CD14-positive monocyte (primary cell): ENCODE measurements around the gene UBXN7. TPM values are rescaled to one million over a fixed set of nuclear protein-coding genes. Genes with fewer than 3 reads are reported as not detected.

Experiments used
- DNase-seq, 3 donors: peaks; one replicate each; pipeline ENCODE4 v3.0.0-alpha.2; 2011 to 2022
- H2AFZ ChIP-seq: 2 replicates; pipeline ENCODE4 v1.6.0; 2012; ENCODE audit warnings: mild to moderate bottlenecking, low read depth, low read length, inconsistent platforms; ENCODE audit not compliant: insufficient read depth, poor library complexity, severe bottlenecking
- H3K27ac ChIP-seq, 2 donors: 1 replicate in 1 of 2; 2 replicates in 1 of 2; pipeline ENCODE4 v1.5.1; 2012 to 2013; ENCODE audit warnings: low read length in 2 of 2, control low read depth in 1 of 2, inconsistent platforms in 1 of 2, low read depth in 1 of 2, mild to moderate bottlenecking in 1 of 2
- H3K27me3 ChIP-seq, 2 donors: one replicate each; pipeline versions ENCODE4 v1.6.0 to v1.6.1; 2011 to 2013; ENCODE audit warnings: low read length in 2 of 2; ENCODE audit not compliant: control insufficient read depth in 2 of 2, insufficient read depth in 2 of 2
- H3K36me3 ChIP-seq, 2 donors: replicated peaks in 1 of 2; 1 replicate in 1 of 2; 2 replicates in 1 of 2; pipeline versions ENCODE4 v1.5.1 to v1.6.1; 2012 to 2013; ENCODE audit warnings: low read length in 2 of 2, control low read depth in 1 of 2, inconsistent platforms in 1 of 2, mild to moderate bottlenecking in 1 of 2; ENCODE audit not compliant: insufficient read depth in 2 of 2, control insufficient read depth in 1 of 2
- H3K4me1 ChIP-seq, 2 donors: 1 replicate in 1 of 2; 2 replicates in 1 of 2; pipeline versions ENCODE4 v1.5.1 to v1.6.1; 2012 to 2013; ENCODE audit warnings: low read length in 2 of 2, control low read depth in 1 of 2, inconsistent platforms in 1 of 2, mild to moderate bottlenecking in 1 of 2, moderate library complexity in 1 of 2; ENCODE audit not compliant: insufficient read depth in 2 of 2, control insufficient read depth in 1 of 2
- H3K4me2 ChIP-seq: replicated peaks from 2 replicates; pipeline ENCODE3; 2012; ENCODE audit warnings: low read length, moderate library complexity, mild to moderate bottlenecking; ENCODE audit not compliant: poor library complexity, severe bottlenecking; ENCODE audit errors: extremely low read depth
- H3K4me3 ChIP-seq, 3 experiments: fragments of 200-600 bp in 1 of 3; sonication (generic) in 1 of 3; replicated peaks in 1 of 3; 1 replicate in 2 of 3; 2 replicates in 1 of 3; pipeline ENCODE4 v1.5.1; 2011 to 2013; ENCODE audit warnings: low read length in 3 of 3, mild to moderate bottlenecking in 3 of 3, control low read depth in 2 of 3, low read depth in 2 of 3, inconsistent platforms in 1 of 3, moderate library complexity in 1 of 3
- H3K79me2 ChIP-seq: 2 replicates; pipeline ENCODE4 v1.6.0; 2012; ENCODE audit warnings: mild to moderate bottlenecking, control low read depth, inconsistent platforms, low read length, moderate library complexity; ENCODE audit not compliant: insufficient read depth
- H3K9ac ChIP-seq: 2 replicates; pipeline ENCODE4 v1.6.0; 2017; ENCODE audit warnings: low read length, mild to moderate bottlenecking; ENCODE audit not compliant: insufficient read depth, poor library complexity, severe bottlenecking
- H3K9me3 ChIP-seq, 2 donors: replicated peaks in 1 of 2; 1 replicate in 1 of 2; 2 replicates in 1 of 2; pipeline versions ENCODE4 v1.5.1 to v1.6.1; 2012 to 2013; ENCODE audit warnings: low read length in 2 of 2, control low read depth in 1 of 2; ENCODE audit not compliant: control insufficient read depth in 1 of 2, insufficient read depth in 1 of 2
- H4K20me1 ChIP-seq: 2 replicates; pipeline ENCODE4 v1.6.0; 2012; ENCODE audit warnings: mild to moderate bottlenecking, low read length, control low read depth, moderate library complexity; ENCODE audit not compliant: insufficient read depth
- H3K27ac Mint-ChIP-seq, 7 donors: one replicate each; pipeline ENCODE4 v1.8.0; 2020; ENCODE audit warnings: mild to moderate bottlenecking in 7 of 7, mixed read lengths in 7 of 7, moderate library complexity in 6 of 7, inconsistent platforms in 2 of 7
- H3K27me3 Mint-ChIP-seq, 3 donors: one replicate each; pipeline ENCODE4 v1.8.0; 2021 to 2022; ENCODE audit warnings: low read depth in 3 of 3, mild to moderate bottlenecking in 3 of 3, mixed read lengths in 3 of 3, moderate library complexity in 3 of 3, inconsistent platforms in 1 of 3
- H3K36me3 Mint-ChIP-seq, 2 donors: one replicate each; pipeline ENCODE4 v1.8.0; 2020; ENCODE audit warnings: mixed read lengths in 2 of 2, inconsistent platforms in 1 of 2, mild to moderate bottlenecking in 1 of 2
- H3K4me1 Mint-ChIP-seq: one replicate; pipeline ENCODE4 v1.8.0; 2020; ENCODE audit warnings: mild to moderate bottlenecking, mixed read lengths
- H3K4me3 Mint-ChIP-seq, 2 donors: one replicate each; pipeline ENCODE4 v1.8.0; 2020; ENCODE audit warnings: mild to moderate bottlenecking in 2 of 2, mixed read lengths in 2 of 2, moderate library complexity in 1 of 2
- H3K9me3 Mint-ChIP-seq, 7 donors: one replicate each; pipeline ENCODE4 v1.8.0; 2020 to 2022; ENCODE audit warnings: mixed read lengths in 7 of 7, mild to moderate bottlenecking in 6 of 7, moderate library complexity in 6 of 7, inconsistent platforms in 2 of 7
- CTCF ChIP-seq: fragments of 200-600 bp; IDR thresholded peaks from one replicate; pipeline ENCODE4 v1.8.0; 2022; ENCODE audit warnings: antibody characterized with exemption, mild to moderate bottlenecking
- WGBS: methylation state at CpG from one replicate; pipeline ENCODE4 v1.1.5; 2013; ENCODE audit warnings: missing lambda C conversion rate; ENCODE audit not compliant: insufficient coverage; 5-methylcytosine and 5-hydroxymethylcytosine counted together
- intact Hi-C, 2 donors: fragments of 100-400 bp; cut with micrococcal nuclease; formaldehyde crosslinking; loops; one replicate each; pipeline versions ENCODE4 v1.15.0 to v1.15.1; 2023
- polyA plus RNA-seq, 3 donors: library from polyadenylated mRNA; depleted of rRNA in 1 of 3; unstranded in 2 of 3; stranded (reverse) in 1 of 3; fragments of 300-500 nt in 2 of 3; fragments of >200 nt in 1 of 3; fragmentation: Illumina TruSeq in 2 of 3; gene quantifications; 1 replicate in 2 of 3; 2 replicates in 1 of 3; pipeline ENCODE4 v1.2.3, GENCODE V29; 2012 to 2021

Gene UBXN7
- polyA plus RNA-seq, 3 donors = 10.5 to 15.8 (median 13.6) TPM

DNA sequence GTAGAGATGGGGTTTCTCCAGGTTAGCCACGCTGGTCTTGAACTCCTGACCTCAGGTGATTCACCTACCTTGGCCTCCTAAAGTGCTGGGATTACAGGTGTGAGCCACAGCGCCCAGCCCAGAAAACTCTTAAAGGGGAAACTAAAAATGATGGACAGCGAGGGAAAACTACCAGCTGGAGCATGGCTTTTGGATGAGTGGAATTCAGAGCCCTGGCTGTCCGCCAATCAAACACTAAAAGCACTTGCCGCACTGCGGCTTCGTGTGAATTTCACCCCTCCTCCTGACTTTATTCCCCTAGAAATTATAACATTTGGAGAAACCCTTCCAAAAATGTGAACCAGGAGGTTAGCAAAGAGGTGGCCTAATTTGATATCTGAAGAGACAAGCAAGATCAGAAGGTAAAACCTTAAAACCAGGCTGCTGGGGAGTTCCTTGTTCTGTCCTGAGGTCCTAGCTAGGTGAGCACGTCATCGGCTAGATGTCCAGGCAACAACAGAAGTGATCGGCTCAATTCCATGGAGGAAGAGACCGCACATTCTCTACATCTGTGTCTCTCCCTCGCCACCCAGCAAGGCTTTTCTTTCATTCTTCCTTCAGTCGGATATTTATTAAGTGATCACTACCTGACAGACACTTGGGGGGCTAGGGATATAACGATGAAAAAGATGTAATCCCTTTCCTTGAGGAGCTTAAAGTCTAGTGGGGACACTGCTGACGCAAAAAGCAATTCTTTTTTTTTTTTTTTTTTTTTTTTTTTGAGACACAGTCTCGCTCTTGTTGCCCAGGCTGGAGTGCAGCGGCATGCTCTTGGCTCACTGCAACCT is 95.7 kb downstream of the UBXN7 start:
- TF ChIP-seq CTCF = no peak
- H3K27ac Mint-ChIP-seq = peak overlapping the region in 1 of 7 donors; percentile 40

DNA sequence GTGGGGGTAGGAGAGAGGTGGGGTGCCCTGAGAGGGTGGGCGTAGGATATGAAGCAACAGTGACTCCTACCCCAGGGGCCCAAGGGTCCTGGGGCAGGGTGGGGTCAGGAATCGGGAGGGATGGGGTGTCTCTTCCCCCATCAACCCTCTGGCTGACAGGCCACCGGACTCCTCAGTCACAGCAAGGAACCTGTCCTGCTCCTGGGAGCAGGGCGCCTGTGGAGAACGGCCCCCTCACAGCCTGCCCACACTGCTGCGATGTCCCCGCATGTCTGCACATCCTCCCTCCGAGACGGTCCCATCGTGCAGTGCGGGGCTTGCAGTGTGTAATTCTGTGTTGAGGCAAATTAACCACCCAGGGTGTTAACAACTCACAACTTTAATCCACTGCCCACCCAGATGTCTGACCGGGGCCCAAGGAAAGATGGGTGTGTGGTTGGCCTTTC is 96.7 kb downstream of the UBXN7 start:
- Mint-ChIP-seq H3K4me3 (no peak overlapping the region), H3K9me3 (peaks cover 0 to 2% (median 0%) of the 10 kb centered on the region in 7 donors), H3K27me3 (peaks cover 4 to 10% (median 6%) of the 10 kb centered on the region in 3 donors), H3K27ac (peak overlapping the region in 1 of 7 donors; percentile 28), H3K4me1 (peaks cover 30% of the 10 kb centered on the region), H3K36me3 (no peaks in the 10 kb centered on the region)
- Histone ChIP-seq H4K20me1 (no peaks in the 10 kb centered on the region), H3K27me3 (no peaks in the 10 kb centered on the region), H3K36me3 (no peaks in the 10 kb centered on the region), H2AFZ (no peak overlapping the region), H3K79me2 (no peaks in the 10 kb centered on the region), H3K4me2 (no peak overlapping the region), H3K9me3 (no peaks in the 10 kb centered on the region), H3K27ac (no peak overlapping the region), H3K4me3 (no peak overlapping the region), H3K9ac (no peak overlapping the region), H3K4me1 (peaks cover 29 to 31% of the 10 kb centered on the region in 2 donors)
- DNase-seq = no peak
- intact Hi-C loops = no loop called here
- 94% methylated on average over 2 of the region's 12 CpGs for WGBS
- TF ChIP-seq CTCF = no peak

More for the DNA sequence above, 95.7 kb downstream of the UBXN7 start:
- H3K9me3 ChIP-seq = no peaks in the 10 kb centered on the region
- no peak overlapping the region for H3K4me2 ChIP-seq
- no peaks in the 10 kb centered on the region for H3K36me3 ChIP-seq
- peaks cover 39% of the 10 kb centered on the region in 2 donors for H3K4me1 ChIP-seq
- no peak for DNase-seq
- Mint-ChIP-seq H3K4me3 (no peak overlapping the region), H3K9me3 (peaks cover 0 to 2% (median 0%) of the 10 kb centered on the region in 7 donors), H3K36me3 (no peaks in the 10 kb centered on the region), H3K27me3 (peaks cover 4 to 10% (median 6%) of the 10 kb centered on the region in 3 donors), H3K4me1 (peaks cover 37% of the 10 kb centered on the region)
- no peak overlapping the region for H3K9ac ChIP-seq
- no peaks in the 10 kb centered on the region for H4K20me1 ChIP-seq
- H3K79me2 ChIP-seq = no peaks in the 10 kb centered on the region
- intact Hi-C loops = no loop called here
- no peak overlapping the region for H3K27ac ChIP-seq
- whole genome bisulfite sequencing = 100% methylated on average over 5 of the region's 17 CpGs
- no peak overlapping the region for H2AFZ ChIP-seq
- no peaks in the 10 kb centered on the region for H3K27me3 ChIP-seq
- H3K4me3 ChIP-seq = no peak overlapping the region
